ENCODE data around the gene PDE11A.
"Not testable (repeated sequence)": the region's sequence is repeated elsewhere in the genome, so short reads cannot be mapped to it uniquely, and the experiment has no call there.

The PDE11A gene

DNA sequence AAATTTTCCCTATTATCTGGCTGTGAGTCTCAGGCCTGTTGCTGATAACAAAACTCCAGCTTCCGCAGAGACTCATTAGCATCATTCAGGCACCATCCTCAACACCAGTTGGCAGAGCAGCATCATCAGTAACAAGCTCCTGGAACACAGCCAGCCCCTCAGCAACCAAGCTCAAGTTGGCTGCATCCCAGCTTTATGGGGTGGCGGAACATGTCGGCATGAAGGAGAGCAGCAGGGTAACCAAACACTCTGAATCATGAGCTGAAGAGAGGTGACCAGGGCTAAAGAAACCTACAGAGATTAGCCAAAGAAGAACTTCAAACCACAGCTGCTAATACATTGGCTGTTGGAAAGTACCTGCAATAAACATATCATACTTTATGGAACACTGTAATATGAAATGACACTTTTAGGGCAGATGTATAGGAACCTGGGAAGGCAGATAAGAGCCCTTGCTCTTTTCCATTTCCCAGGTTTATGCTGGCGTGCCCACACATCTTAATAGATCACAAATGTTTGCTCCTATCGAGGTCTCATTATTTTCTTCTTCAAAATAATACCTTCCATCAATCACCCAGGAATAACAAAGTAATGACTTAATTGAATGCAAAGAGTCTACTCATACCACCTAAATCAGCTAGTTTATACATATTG lies 63.8 kb downstream of the PDE11A start:
- FAIRE-seq (peak; percentile 38), DNase-seq (ENCODE audit: low spot score) (peak; percentile 62)

DNA sequence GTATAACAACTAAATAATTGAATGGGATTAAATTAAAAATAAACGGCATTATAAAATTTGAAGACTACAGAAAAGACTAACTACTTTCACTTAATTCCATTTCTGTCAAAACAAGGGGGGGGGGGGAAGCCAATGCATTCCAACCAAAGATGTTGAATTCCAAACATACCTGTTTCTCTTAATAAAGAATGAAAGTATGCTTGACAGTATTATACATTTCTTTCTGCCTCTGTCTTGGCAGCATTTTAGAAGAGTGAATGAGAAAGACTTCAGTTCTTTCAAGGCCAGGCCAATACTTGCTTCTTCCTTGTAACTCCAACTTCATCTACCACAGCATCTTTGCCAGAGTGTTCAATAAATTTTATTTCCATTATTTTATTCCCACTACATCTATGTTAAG lies 65.9 kb downstream of the PDE11A start:
- no peak for DNase-seq (ENCODE audit: low spot score)
- no peak for FAIRE-seq

DNA sequence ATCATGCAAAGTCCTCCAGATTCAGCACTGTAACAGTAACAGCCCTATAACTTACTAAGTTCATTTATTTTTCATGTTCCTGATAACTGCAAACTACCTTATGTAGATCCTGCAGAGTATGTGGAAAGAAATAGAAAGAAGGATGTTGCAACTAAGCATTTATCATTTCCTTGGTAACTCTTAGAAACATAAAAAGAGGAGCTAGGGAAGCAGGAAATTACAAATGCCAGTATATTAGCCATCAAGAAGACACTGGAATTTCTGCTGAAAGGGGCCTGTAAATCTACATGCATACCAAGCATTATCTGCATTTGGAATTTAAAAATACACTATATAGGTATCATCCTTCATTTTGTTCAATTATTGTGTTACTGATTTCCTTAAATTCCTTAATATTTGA lies 66.8 kb downstream of the PDE11A start:
- DNase-seq (ENCODE audit: low spot score) = no peak
- no peak for FAIRE-seq

DNA sequence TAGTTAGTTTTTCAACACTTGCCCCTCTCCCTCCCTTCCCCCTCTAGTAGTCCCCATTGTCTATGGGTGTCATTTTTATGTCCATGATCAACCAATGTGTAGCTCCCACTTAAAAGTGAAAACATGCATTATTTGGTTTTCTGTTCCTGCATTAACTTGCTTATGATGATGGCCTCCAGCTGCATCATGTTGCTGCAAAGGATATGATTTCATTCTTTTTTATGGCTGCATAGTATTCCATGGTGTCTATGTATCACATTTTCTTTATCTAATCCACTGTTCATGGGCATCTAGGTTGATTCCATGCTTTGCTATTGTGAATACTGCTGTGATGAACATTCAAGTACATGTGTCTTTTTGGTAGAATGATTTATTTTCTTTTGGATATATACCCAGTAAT lies 70.5 kb downstream of the PDE11A start:
- DNase-seq (ENCODE audit: low spot score) (no peak), FAIRE-seq (no peak)

DNA sequence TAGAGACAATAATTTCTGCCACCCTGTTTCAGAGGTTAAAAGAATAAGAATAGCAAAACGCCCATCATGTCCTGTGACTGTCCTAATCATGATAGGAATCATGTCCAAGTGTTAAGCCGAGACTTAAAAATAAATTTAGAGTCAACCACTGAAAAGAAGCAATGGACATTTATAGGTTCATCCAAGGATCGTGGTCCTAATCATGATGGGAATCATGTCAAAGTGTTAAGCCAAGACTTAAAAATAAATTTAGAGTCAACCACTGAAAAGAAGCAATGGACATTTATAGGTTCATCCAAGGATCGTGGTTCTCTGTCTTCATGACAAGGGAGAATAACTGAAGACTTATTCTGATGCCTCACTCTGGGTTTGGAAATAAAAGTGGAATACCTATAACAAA lies 73.6 kb downstream of the PDE11A start:
- no peak for FAIRE-seq

DNA sequence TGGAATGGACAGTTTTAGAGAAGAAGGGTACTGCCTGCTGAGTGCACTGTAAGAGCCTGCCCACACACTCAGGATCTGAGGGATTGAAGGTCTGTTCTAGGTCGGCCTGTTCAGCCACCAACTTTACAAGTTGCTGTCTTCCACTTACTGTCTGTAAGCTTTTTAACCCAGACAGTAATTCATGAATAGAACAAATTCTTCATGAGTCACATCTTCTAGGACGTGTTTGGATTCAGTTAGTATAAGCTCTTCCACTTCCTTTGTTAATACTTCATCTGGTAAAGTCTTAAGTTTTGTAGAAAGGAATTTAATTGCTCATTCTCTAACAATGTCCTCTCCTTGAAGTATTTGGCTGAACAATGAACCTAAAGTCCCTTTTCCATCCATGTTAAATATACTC lies 74.6 kb downstream of the PDE11A start:
- DNase-seq (ENCODE audit: low spot score) = peak; percentile 88
- FAIRE-seq = peak; percentile 91

More for the DNA sequence above, 73.6 kb downstream of the PDE11A start:
- DNase-seq (ENCODE audit: low spot score) = no peak

DNA sequence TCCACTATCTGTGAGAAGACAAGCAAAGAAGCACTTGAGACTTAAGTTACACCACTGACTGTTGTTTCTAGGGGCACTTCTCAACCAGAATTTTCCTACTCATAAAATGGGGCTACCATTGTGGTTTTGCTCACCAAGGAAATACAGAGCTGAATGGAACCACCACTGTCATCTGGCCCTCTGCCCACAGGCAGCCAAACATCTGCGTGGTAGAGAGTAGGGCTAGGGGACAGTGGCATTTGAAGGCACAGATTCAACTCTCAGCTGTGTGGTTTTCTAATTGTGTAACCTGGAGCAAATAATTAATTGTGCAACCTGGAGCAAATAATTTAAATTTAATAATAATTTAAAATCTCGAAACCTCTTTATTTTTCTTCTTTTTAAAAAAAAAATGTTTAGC lies 79.6 kb downstream of the PDE11A start:
- DNase-seq (ENCODE audit: low spot score) = no peak
- FAIRE-seq = no peak

DNA sequence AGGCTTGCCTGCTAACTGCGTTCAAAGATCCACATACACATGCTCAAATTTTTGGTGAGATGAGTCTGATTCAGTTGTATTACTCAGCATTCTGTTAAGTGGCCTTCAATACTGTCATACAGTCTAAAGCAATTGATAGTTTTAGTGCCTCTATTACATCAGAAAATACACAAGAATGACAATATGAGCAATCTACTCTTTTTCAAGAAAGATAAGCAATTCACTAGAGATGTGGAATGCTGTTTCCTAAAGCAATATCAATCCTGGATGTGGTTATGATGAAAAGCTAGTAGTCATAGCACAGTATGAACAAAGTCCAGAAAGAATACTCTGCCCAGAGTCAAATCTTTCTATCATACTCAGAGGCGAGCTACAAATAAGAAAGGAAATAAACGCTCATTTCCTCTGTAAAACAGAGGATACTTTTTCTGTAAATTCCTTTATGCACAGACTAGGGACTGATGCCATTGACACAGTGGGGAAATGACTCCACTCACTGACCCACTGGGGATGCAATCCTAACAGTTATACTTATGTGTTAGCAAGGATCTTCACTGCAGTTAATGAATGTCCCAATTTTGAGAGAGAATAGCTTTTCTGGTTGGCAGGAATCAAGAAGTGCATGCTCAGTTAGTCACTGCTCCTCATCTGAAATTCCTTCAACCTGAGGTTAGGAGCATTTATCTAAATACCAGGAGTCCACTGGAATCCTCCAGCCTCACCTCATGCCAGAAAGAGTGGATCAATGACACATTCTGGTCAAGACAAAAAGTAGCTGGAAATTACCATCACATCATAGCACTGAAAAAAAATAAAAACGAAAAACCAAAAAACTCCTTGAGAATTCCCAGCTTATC lies 83.3 kb downstream of the PDE11A start:
- FAIRE-seq = peak; percentile 96
- peak; percentile 93 for DNase-seq (ENCODE audit: low spot score)

DNA sequence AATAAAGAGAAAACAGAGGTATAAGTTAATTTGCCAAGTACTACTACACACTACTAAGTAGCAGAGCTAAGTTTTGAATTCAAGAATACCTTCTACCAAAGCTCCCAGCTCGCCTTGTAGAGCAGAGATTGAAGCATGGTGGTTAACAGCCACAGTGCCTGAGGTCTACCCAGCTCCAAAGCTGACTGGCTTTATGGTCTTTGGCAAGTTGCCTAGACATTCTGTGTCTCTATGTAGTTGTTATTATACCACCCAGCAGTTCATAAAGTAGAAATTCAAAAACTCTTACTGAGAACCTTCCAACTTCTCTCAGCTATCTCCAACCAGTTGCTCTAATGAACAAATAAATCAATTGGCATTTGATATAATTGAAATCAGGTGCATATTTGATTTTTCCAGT lies 87.8 kb downstream of the PDE11A start:
- FAIRE-seq (peak; percentile 75), DNase-seq (ENCODE audit: low spot score) (peak; percentile 53)

DNA sequence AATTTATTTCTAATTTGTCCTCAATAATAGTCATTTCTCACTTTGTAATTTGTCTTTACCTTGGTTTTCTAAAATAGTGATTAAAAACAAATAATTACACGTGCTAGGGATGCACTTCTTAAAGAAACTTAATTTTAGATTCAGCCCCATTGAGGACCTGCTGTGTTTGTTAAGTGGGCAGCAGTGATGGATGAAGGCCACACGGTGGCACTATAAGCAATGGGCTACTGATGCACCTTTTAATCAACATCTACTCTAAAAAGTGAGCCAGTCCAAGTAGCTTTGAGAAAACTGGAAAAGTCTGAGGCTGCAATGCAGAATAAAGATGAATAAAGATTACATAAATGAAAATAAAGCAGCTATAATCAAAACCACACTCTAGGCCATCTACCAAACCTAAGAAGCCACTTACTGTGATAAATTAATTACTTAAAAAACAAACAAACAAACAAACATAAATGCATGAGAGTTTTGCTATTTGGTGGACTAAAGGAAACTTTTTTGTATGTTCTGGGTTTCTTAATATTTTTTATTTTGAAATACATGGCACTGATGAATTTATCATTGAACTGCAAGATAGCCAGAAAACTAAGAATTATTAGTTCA lies 89.3 kb downstream of the PDE11A start:
- FAIRE-seq (peak; percentile 79), DNase-seq (ENCODE audit: low spot score) (peak; percentile 56)

DNA sequence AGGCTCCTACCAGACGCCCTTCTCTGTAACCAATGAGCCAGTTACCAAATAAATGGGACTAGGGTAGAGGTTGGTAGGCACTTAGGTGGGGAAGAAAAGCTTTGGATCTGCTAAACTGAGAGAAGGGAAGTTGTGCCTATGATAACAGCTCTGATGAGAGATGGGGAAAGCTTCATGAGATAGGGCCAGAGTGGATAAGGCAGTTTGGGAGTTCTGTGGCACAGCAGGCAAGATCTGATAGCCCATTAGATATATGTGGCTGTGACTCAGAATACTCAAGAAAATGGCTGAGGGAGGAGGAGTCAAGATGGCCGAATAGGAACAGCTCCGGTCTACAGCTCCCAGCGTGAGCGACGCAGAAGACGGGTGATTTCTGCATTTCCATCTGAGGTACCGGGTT lies 99.8 kb downstream of the PDE11A start:
- DNase-seq (ENCODE audit: low spot score) = no peak
- no peak for FAIRE-seq

DNA sequence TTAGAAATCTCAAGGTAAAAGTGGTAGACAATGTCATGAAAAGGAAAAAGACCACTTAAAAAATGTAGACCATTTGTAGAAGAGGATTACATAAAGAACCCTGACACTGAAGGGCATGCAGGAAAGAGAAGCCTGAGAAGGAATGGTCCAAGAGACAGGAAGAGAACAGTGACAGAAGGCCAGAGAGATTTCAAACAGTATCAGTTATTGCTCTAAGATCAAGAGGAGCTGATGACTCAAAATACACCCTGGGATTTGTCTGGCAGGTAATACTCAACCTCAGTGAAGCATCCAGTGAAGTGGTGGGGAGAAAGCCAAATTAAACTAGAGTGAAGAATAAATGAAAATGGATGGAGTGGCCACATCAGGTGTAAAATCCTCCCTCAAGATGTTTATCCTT lies 100.5 kb downstream of the PDE11A start:
- DNase-seq (ENCODE audit: low spot score) = no peak
- FAIRE-seq = no peak

DNA sequence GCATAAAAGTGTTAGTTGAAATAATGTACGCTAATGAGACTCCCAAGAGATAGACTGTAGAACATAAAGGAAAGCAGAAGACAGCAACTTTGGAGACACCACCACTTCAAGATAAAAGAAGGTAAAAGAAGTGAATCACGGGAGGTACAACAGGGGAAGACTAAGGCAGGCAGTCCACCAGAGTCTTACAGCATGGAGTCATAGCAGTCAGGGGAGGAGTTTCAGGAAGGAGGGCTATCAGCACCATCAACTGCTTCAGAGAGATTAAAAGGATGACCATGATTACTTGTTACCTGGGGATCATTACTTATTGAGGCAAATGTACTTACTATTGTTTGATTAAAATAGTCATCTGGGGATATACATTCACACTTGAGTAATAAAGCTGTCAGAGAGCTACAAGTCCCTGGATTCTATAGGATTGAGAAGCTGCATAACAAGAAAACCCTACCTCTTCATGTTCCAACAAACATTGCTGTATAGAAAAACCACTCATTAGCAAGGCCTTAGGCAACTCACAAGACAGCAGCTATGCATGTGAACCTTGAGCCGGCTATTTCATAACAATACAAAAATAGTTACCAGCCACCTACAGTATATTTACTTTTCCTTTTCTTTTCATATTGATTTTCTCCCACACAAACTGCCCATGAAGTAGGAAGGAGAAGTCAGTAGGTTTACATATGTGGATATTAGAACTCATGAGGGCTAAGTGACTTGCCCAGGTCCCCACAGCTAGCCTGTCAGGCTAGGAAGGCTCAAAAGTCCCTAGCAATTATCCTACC lies 101.7 kb downstream of the PDE11A start:
- FAIRE-seq (no peak), DNase-seq (ENCODE audit: low spot score) (no peak)

DNA sequence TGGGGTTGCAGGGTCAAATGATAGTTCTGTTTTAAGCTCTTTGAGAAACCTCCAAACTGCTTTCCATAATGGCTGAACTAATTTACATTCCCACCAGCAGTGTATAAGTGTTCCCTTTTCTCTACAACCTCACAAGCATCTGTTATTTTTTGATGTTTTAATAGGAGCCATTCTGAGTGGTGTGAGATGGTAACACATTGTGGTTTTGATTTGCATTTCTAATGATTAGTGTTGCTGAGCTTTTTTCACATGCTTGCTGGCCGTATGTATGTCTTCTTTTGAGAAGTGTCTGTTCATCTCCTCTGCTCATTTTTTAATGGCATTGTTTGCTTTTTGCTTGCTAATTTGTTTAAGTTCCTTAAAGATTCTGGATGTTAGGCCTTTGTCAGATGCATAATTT lies 107.7 kb downstream of the PDE11A start:
- no peak for FAIRE-seq
- DNase-seq (ENCODE audit: low spot score) = no peak

DNA sequence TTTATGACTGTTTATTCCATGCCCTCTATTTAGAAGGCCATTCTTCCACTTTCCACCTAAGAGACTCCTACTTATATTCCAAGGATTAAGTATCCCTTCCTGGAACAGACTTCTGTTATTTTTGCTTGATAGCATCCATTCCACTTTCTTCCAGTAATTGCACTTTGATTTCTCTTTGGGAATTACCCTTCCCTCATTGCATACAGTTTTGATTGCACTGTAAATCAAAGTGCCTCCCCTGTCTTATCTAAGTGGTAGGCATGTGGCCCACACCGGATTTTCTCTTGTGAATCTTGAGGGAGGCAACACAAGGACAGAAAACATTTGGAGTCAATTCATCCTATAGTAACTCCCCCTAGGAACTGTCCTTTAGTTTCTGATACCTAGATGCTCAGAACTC lies 120.4 kb downstream of the PDE11A start:
- FAIRE-seq (no peak), DNase-seq (ENCODE audit: low spot score) (no peak)

DNA sequence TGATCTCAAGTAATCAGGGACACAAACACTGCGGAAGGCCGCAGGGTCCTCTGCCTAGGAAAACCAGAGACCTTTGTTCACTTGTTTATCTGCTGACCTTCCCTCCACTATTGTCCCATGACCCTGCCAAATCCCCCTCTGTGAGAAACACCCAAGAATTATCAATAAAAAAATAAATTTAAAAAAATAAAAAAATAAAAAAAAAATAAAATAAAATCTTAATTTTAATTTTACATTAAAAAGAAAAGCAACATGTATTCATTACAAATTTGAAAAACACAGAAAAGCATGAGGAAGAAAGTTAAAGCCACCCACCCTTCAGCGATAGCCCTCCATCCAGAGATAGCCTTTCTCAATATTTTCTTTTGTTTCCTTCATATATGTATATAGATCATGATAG lies 125.0 kb downstream of the PDE11A start:
- not testable (repeated sequence) for DNase-seq (ENCODE audit: low spot score); FAIRE-seq

DNA sequence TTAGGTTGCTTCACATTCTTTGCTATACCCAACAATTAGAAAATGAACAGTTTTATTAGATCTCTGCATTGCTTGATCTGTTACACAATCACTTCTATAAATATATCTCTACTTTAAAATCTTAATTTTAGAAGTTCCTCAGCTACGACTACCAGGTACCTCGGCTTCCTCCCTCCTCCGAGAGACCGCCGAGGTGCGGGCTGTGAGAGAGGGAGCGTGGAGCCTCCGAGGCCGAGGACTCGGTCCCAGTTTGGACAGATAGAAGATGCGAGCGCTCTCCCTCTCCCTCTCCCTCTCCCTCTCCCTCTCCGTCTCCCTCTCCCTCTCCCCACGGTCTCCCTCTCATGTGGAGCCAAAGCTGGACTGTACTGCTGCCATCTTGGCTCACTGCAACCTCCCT lies 128.0 kb downstream of the PDE11A start:
- not testable (repeated sequence) for FAIRE-seq; DNase-seq (ENCODE audit: low spot score)

DNA sequence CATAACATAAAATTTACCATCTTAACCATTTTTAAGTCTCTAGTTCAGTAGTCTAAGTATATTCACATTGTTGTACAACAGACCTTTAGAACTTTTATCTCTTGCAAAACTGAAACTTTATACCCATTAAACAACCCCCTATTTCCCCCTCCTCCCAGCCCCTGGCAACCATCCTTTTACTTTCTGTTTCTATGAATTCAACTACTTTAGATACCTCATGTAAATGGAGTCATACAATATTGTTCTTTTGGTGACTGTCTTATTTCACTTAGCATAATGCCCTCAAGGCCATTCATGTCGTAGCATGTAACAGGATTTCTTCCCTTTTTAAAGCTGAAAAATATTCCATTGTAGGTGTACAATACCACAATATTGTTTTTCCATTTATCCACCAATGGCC lies 129.8 kb downstream of the PDE11A start:
- FAIRE-seq (no peak), DNase-seq (ENCODE audit: low spot score) (no peak)

DNA sequence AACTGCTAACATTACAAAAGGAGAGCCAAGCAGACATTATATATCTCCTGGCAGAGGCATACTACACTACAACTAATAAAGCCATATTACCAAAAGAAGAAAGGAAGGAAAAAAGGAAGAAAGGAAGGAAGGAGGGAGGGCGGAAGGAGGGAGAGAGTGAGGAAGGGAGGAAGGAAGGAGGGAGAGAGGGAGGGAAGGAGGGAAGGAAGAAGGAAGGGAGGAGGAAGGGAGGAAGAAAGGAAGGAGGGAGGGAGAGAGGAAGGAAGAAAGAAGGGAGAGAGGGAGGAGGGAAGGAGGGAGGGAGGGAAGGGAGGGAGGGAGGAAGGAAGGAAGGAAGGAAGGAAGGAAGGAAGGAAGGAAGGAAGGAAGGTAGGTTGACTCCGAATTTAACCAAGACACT lies 133.4 kb downstream of the PDE11A start:
- DNase-seq (ENCODE audit: low spot score) (no peak), FAIRE-seq (no peak)

DNA sequence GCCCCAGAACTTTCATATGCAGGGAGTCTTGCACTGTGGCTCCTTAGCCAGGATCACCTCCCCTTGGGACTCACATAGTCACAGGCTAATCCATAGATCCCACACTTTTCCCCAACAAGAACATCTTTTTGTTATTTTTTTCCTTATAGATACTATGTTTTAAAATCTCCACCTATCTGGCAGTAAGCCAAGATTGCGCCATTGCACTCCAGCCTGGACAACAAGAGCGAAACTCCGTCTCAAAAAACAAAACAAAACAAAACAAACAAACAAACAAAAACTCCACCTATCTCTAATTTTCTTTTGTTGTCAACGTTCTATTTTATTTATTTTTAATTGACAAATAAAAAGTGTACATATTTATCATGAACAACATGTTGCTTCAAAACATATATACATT lies 141.7 kb downstream of the PDE11A start:
- FAIRE-seq = no peak
- no peak for DNase-seq (ENCODE audit: low spot score)

DNA sequence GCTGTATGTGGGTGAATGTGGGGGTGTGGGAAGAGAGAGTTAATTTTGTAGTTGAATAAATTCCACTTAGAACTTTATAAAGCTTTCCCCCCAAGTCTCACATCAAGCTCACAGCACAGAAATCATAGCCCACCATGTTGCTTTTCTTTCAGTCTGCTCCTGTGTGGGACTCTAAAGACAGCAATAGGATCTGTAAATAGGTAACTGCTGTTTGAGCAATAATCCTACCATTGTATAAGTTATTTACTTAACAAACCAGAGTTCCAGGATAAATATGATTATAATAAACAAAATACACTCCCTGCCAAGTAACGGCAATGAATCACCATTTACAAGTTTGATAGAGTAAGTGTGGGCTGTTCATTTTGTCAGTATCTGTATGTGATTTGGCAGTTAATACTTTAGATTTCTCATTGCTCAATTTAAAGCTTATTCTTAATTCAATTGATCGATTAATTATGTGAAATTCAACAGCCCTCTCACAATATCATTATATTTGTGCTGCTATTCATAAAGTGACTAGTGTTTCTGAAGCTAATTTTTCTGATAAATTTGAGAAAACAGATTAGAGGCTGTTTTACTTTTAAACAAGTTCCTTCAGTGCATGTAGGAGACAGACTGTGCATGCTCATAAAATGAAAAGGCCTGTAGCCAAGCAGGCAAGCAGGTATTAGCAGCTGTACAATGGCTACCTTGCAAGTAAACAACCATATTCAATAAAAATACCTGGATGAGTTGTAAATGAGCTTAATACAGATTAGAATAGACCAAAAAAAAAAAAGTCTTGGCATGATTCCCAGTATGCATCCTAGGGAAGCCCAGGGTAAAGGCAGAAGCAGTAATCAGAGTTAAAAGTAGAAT lies 142.7 kb downstream of the PDE11A start:
- DNase-seq (ENCODE audit: low spot score) (no peak), FAIRE-seq (no peak)

All from RCC 7860 (cell line).